Retinal pigment epithelial cell (primary cell): ENCODE measurements around the gene FGF23.

Experiments used
- DNase-seq: peaks from one replicate; pipeline ENCODE4 v3.0.0-alpha.2; 2010; ENCODE audit warnings: low read depth
- H3K4me3 ChIP-seq: 2 replicates; pipeline ENCODE4 v1.5.1; 2011; ENCODE audit warnings: mild to moderate bottlenecking, low read length, control low read depth, moderate library complexity
- CTCF ChIP-seq: conservative IDR thresholded peaks from 2 replicates; pipeline ENCODE4 v1.5.1; 2011; ENCODE audit warnings: low read depth, low read length, control low read depth, inconsistent platforms

FGF23 gene

GRCh38 chr12:4379405-4379804 lies at the start of gene FGF23:
Gene FGF23 (minus strand): TSS chr12:4379712. CDS start chr12:4379582, 130 bp downstream.
- H3K4me3 ChIP-seq: no peak within 1 kb of the TSS
- peak; percentile 12 for DNase-seq
- no peak for TF ChIP-seq CTCF

- no peak overlapping the region for H3K4me3 ChIP-seq
- no peak for TF ChIP-seq CTCF
- DNase-seq: no peak
Observed at GRCh38 chr12:4424422-4424821, 44.9 kb upstream of the FGF23 start.

DNA sequence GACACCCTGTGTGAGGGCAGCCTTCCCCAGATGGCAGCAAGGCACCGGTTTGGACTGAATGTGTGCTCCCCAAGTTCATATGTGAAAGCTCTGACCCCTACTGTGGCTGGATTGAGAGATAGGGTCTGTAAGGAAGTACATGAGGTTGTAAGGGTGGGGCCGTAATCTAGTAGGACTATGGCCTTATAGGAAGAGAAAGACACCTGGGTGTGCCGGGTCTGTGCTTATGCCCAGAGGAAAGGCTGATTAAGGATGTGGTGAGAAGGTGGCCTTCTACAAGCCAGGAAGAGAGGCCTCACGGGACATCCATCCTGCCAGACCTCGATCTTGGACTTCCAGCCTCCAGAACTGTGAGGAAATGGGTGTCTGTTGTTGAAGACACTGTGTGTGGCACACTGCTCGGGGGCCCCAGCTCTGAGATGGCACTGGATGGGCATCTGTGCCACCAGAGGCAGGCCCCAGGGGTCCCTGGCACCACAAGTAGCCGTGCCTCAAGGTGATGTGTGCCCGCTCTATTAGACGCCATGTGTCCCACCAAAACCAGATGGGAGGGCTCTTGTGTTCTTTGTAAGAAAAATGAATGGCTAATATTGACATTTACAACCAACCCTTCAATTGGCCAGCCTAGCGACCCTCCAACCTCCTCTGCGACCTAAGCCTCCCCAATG lies 44.1 kb upstream of the FGF23 start:
- no peak overlapping the region for H3K4me3 ChIP-seq
- no peak for DNase-seq
- TF ChIP-seq CTCF: no peak

DNA sequence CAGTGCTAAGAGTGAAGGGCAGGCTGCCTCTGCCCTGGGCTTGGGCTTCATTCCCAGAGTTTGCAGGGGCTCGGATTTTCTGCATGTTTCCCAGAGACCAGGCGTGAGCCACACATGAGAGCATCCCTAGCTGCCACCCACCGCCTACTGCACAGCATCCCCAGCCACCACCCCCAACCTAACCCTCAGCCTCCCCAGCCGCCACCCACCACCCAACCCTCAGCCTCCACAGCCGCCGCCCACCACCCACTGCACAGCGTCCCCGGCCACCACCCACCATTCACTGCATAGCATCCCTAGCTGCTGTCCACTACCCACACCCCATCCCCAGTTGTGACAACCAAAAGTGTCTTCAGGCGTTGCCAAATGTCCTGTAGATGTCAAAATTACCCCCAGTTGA lies 43.5 kb upstream of the FGF23 start:
- H3K4me3 ChIP-seq: no peak overlapping the region
- no peak for DNase-seq
- TF ChIP-seq CTCF: no peak

DNA sequence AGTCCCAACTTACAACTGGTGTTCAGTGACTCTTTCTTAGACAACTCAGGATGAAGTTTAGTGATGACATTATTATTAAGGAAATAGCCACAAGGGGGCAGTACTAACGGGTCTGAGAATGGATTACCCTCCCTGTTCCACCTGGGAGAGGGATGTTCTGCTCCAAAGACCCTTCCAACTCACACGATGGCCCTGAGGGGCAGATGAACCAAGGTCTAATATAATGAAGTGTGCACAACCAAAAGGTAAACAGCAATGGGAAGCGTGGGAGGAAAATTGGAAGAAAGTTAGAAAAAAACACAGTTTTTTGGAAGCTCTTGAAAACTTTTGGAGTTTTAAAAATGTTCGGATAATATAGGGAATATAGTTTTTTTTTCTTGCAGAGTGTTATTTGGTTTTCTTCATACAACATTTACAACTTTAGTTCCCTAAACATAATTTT lies 42.1 kb upstream of the FGF23 start:
- H3K4me3 ChIP-seq: no peak overlapping the region
- DNase-seq: no peak
- peak; percentile 62 for TF ChIP-seq CTCF

GRCh38 chr12:4420138-4420670 lies 40.7 kb upstream of the FGF23 start:
- no peak for TF ChIP-seq CTCF
- DNase-seq: no peak
- H3K4me3 ChIP-seq: no peak overlapping the region

DNA sequence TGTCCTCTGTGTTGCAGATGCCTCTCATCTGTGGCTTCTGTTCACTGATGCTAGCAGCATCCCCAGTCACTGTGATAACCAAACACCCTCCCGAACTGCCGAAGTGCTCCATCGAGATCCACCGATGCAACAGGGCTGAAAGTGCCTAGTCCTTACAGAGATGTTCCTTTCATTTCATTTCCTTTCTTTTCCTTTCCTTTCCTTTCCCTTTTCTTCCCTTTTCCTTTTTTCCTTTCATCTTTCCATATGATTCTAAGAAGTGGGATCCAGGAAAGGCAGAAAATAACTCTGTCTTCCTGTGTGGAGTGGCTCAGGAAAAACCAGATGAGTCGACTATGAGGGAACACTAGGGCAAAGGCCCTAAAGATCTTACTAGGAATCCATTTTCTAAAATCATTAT lies 39.4 kb upstream of the FGF23 start:
- TF ChIP-seq CTCF: no peak
- no peak for DNase-seq
- H3K4me3 ChIP-seq: no peak overlapping the region
